IgD-negative memory B cell (primary cell): Measurements from ENCODE around the gene EXOC3. TPM values are rescaled to one million over a fixed set of nuclear protein-coding genes. Genes with fewer than 3 reads are reported as not detected.
"Not testable (repeated sequence)": the region's sequence is repeated elsewhere in the genome, so short reads cannot be mapped to it uniquely, and the experiment has no call there.

Source experiments
- H3K27ac Mint-ChIP-seq, 3 donors: one replicate each; pipeline ENCODE4 v1.8.0; 2020 to 2022; ENCODE audit warnings: mild to moderate bottlenecking in 3 of 3, mixed read lengths in 3 of 3, moderate library complexity in 1 of 3
- H3K27me3 Mint-ChIP-seq: one replicate; pipeline ENCODE4 v1.8.0; 2021; ENCODE audit warnings: mixed read lengths
- H3K36me3 Mint-ChIP-seq: one replicate; pipeline ENCODE4 v1.8.0; 2020; ENCODE audit warnings: mild to moderate bottlenecking, mixed read lengths
- H3K4me1 Mint-ChIP-seq, 3 donors: one replicate each; pipeline ENCODE4 v1.8.0; 2020 to 2022; ENCODE audit warnings: mixed read lengths in 3 of 3, mild to moderate bottlenecking in 1 of 3
- H3K4me3 Mint-ChIP-seq, 4 donors: one replicate each; pipeline ENCODE4 v1.8.0; 2020 to 2022; ENCODE audit warnings: mild to moderate bottlenecking in 4 of 4, mixed read lengths in 4 of 4, moderate library complexity in 3 of 4
- H3K9me3 Mint-ChIP-seq, 3 donors: one replicate each; pipeline ENCODE4 v1.8.0; 2020 to 2021; ENCODE audit warnings: mixed read lengths in 3 of 3, mild to moderate bottlenecking in 1 of 3
- polyA plus RNA-seq: library from polyadenylated mRNA; unstranded; fragments of 300-500 nt; fragmentation: Illumina TruSeq; gene quantifications from one replicate; pipeline ENCODE4 v1.2.3, GENCODE V29; 2021

Gene EXOC3
- polyA plus RNA-seq, 1 donor from 2014 or later: 25.8 TPM

DNA sequence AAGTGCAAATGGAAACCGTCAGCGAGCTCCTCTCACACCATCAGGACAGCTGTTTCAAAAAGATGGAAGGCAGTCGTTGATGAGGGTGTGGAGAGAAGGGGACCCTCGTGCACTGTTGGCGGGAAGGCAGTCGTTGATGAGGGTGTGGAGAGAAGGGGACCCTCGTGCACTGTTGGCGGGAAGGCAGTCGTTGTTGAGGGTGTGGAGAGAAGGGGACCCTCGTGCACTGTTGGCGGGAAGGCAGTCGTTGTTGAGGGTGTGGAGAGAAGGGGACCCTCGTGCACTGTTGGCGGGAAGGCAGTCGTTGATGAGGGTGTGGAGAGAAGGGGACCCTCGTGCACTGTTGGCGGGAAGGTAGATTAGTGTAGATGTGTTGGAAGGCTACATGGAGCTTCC, 40.8 kb upstream of the EXOC3 start:
- H3K9me3 Mint-ChIP-seq, H3K36me3 Mint-ChIP-seq: not testable (repeated sequence)
- Mint-ChIP-seq H3K4me1 (peaks cover 19 to 22% (median 21%) of the 10 kb centered on the region in 3 donors), H3K27ac (peak overlapping the region in 2 of 3 donors; percentile 1 to 11), H3K27me3 (peaks cover 40% of the 10 kb centered on the region), H3K4me3 (peak overlapping the region in 2 of 4 donors; percentile 79 to 83)

DNA sequence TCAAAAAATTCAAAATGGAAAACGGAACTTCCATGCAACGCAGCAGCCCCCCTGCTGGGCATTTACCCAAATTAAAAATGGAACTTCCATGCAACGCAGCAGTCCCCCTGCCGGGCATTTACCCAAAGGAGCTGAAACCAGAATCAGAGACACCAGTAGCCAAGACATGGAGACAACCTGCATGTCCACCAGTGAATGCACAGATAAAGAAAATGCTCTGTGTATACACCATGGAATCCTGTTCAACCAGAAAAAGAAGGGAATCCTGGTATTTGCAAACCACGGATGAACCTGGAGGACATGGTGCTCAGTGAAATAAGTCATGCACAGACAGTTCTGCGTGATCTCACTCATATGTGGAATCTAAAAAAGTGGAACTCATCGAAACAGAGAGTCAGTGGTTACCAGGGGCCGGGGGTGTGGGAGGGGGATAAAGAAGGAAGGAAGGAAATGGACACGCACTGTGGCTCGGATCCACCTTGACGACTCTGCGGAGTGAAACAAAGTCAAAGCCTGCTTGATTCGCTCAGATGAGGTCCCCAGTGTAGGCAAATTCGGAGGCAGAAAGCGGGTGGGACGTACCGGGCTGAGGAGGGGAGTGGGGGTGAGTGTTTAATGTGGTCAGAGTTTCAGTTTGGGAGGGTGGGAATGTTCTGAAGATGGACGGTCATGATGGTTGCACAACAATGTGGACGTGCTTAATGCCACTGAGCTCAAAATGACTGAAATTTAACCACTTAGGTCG, 40.2 kb upstream of the EXOC3 start:
- peaks cover 19 to 22% (median 21%) of the 10 kb centered on the region in 3 donors for H3K4me1 Mint-ChIP-seq
- H3K27ac Mint-ChIP-seq: peak overlapping the region in 1 of 3 donors; percentile 11
- H3K27me3 Mint-ChIP-seq: peaks cover 40% of the 10 kb centered on the region
- no peaks in the 10 kb centered on the region for H3K36me3 Mint-ChIP-seq
- H3K4me3 Mint-ChIP-seq: peak overlapping the region in 2 of 4 donors; percentile 79 to 83
- H3K9me3 Mint-ChIP-seq: peaks cover 0 to 6% (median 0%) of the 10 kb centered on the region in 3 donors

DNA sequence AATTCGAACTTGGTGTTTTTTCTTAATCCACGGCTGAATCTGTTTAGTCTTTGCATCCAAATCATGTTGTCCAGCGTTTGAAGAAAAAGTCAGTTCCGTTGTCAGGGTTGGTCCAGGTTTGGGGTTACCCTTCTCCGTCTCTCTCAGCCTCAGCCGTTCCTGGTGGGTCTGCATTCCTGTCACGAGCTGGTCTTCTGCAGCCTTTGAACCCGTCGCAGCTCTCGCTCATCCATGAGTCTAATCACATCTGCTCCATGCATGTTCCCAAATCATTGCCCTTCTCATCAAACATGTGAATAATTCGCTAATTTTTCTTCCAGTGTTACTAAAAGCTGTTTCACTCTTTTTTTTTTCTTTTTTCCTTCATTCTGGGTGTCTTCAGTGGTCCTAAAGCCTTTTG, 39.0 kb upstream of the EXOC3 start:
- H3K36me3 Mint-ChIP-seq: peaks cover 3% of the 10 kb centered on the region
- H3K27ac Mint-ChIP-seq: no peak overlapping the region

DNA sequence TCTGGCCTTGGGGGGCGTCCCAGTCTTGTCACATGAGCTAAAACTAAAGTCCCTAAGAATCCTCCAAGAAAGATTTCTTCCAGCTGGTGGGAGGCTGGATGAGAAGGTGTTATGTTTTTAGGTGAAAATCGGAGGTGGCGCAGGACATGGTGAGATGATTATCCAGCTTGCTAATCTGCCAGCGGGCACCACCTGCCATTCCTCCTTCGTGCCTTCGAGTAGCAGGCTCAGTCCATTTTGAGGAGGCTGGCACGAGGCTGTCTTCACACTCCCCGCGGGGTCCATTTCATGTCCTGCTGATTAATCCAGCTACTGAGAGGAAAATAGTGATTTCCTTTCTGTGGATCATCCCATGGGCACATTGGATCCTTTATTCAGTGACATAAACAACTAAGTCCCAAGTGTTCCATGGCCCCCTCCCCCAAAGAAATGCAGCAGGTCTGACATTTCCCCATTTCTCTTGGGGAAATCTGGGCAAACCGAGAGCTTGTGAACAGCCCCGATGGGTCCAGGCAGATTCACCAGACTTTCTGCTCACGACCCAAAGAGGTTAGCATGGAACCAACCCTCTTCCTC, 38.2 kb upstream of the EXOC3 start:
- H3K4me1 Mint-ChIP-seq: peaks cover 17 to 21% (median 18%) of the 10 kb centered on the region in 3 donors
- peaks cover 0 to 6% (median 0%) of the 10 kb centered on the region in 3 donors for H3K9me3 Mint-ChIP-seq
- no peak overlapping the region for H3K4me3 Mint-ChIP-seq
- no peak overlapping the region for H3K27ac Mint-ChIP-seq
- H3K27me3 Mint-ChIP-seq: peaks cover 45% of the 10 kb centered on the region
- peaks cover 3% of the 10 kb centered on the region for H3K36me3 Mint-ChIP-seq

More for the DNA sequence above, 39.0 kb upstream of the EXOC3 start:
- peaks cover 0 to 6% (median 0%) of the 10 kb centered on the region in 3 donors for H3K9me3 Mint-ChIP-seq
- H3K4me1 Mint-ChIP-seq: peaks cover 19 to 22% (median 21%) of the 10 kb centered on the region in 3 donors
- H3K27me3 Mint-ChIP-seq: peaks cover 40% of the 10 kb centered on the region
- peak overlapping the region in 1 of 4 donors; percentile 89 for H3K4me3 Mint-ChIP-seq

DNA sequence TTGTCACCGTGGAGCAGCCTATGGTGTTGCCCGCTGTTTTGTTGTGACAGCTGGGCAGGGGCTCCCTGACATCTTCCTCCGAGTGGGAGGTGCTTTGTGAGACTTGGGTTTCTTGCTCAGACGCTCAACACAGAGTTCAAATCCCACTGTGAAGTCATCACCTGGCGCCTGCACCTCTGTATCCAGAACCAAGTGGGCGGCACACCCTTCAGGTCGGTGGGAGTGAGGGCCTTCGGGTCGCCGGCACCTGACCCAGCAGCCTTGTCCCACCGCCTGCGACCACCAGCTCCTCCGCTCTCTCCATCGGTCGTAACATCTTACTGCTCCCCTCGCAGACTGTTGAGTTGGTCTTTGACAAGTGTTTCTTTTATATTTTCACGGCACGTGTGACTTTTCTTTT, 37.6 kb upstream of the EXOC3 start:
- Mint-ChIP-seq H3K27me3 (peaks cover 41% of the 10 kb centered on the region), H3K9me3 (peaks cover 0 to 6% (median 0%) of the 10 kb centered on the region in 3 donors), H3K36me3 (peaks cover 3% of the 10 kb centered on the region), H3K27ac (no peak overlapping the region), H3K4me3 (peak overlapping the region in 1 of 4 donors; percentile 84), H3K4me1 (peaks cover 13 to 15% (median 13%) of the 10 kb centered on the region in 3 donors)

DNA sequence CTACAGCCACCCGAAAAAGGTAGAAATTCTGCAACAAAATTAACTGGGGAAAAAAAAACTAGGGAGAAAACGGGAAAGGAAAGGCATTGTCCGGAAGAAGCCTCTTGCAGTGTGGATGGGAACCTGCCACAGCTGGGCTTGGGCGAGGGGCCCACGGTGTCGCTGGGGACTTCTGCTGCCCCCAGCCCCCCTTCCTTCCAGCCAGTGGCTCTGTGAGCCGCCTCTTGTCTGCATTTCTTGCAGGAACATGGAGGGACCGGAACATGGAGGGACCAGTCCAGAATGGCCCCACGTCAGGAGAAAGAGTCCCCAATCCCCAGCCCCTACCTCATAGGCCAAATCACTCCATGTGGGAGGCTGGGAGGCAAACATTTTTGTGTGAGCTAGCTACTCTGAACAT, 36.9 kb upstream of the EXOC3 start:
- Mint-ChIP-seq H3K4me3 (no peak overlapping the region), H3K4me1 (peaks cover 11 to 13% (median 11%) of the 10 kb centered on the region in 3 donors), H3K9me3 (peaks cover 0 to 6% (median 0%) of the 10 kb centered on the region in 3 donors), H3K36me3 (peaks cover 3% of the 10 kb centered on the region), H3K27me3 (peaks cover 41% of the 10 kb centered on the region), H3K27ac (no peak overlapping the region)

DNA sequence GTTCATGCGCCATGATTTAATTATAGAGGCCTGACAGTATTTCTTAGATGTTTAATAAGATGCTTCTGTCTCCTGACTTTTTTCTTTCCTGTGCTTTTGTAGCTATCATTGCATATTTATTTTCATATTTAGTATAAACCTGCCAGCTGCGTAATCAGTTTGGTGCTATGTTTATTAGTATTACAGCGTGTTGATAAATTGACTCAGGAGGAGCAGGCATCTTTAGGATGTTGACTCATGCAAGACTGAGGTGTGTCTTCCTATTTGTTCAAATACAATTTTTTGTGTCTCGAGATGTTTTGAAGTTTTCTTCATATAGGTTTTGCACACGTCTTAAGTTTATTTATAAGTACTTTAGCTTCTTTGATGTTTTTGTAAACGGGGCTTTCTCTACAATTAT, 35.9 kb upstream of the EXOC3 start:
- no peak overlapping the region for H3K4me3 Mint-ChIP-seq
- peaks cover 3% of the 10 kb centered on the region for H3K36me3 Mint-ChIP-seq
- no peak overlapping the region for H3K27ac Mint-ChIP-seq
- peaks cover 7 to 13% (median 11%) of the 10 kb centered on the region in 3 donors for H3K4me1 Mint-ChIP-seq
- peaks cover 0 to 3% (median 0%) of the 10 kb centered on the region in 3 donors for H3K9me3 Mint-ChIP-seq
- peaks cover 42% of the 10 kb centered on the region for H3K27me3 Mint-ChIP-seq

DNA sequence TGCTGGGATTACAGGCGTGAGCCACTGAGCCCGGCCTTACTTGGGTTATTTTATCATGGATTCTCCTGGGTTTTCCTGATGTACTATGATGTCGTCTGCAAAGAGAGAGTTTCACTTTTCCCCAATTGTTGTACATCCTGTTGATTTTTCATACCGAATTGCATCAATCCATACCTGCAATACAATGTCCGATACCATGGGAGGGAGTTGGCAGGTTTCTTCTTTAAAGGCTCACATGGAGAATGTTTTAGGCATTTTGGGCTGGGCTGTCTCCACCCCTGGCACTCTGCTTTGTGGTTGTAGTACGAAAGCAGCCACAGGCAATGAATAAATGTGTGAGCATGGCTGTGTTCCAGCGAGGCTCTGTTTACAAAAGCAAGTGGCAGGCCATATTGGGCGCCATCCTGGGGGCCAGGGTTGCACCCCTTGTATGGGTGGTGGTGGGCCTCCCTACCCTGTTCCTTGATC, 35.1 kb upstream of the EXOC3 start:
- Mint-ChIP-seq H3K36me3 (peaks cover 3% of the 10 kb centered on the region), H3K4me3 (no peak overlapping the region), H3K9me3 (peaks cover 0 to 3% (median 0%) of the 10 kb centered on the region in 3 donors), H3K27ac (no peak overlapping the region), H3K4me1 (peaks cover 3 to 9% (median 7%) of the 10 kb centered on the region in 3 donors), H3K27me3 (peaks cover 41% of the 10 kb centered on the region)

DNA sequence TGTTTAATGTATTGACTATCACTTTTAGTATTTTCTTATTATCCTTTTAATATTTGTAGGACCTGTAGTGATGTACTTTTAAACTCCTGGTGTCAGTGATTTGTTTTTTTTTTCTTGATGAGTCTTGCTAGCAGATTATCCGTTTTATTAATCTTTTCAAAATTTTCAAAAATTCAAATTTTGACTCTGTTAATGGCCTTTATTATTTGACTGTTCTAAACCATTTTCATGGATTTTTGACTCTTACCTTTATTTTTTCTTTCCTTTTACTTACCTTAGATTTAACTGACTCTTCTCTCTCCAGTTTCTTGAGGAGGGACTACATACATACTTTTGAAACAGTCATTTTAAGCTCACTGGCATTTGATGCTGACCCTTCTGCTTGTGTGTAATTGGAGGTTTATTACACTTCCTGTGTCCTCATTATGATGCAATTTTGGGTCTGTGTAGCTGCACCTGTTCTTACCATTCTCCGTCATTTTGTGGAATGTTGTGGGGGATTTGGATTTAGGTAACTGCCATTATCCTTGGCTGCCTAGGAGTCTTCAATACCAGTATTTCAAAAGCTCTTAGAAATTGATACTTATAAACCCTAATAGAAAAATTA, 32.0 kb upstream of the EXOC3 start:
- no peak overlapping the region for H3K27ac Mint-ChIP-seq
- H3K4me3 Mint-ChIP-seq: no peak overlapping the region
- peaks cover 3% of the 10 kb centered on the region for H3K36me3 Mint-ChIP-seq
- H3K9me3 Mint-ChIP-seq: no peaks in the 10 kb centered on the region
- H3K4me1 Mint-ChIP-seq: no peaks in the 10 kb centered on the region
- peaks cover 19% of the 10 kb centered on the region for H3K27me3 Mint-ChIP-seq

DNA sequence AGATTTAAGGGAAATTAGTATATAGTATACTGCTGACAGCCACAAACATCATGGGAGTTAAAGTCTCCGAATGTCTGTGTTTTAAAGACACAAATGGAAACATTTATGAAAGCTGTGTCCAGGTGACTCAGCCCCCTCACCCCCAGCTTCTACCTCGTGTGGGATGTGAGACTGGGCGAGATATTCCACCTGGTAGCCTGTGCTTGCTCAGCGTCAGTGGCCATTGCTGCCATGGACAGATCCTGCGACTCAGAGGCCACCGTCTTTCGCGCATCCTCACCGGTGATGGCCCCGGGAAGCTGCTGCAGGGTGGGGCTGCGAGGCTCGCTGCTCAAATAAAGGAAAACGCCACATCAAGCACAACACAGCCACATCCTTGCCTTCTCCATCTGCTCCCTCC, 31.2 kb upstream of the EXOC3 start:
- Mint-ChIP-seq H3K36me3 (peaks cover 3% of the 10 kb centered on the region), H3K9me3 (no peaks in the 10 kb centered on the region), H3K4me3 (no peak overlapping the region), H3K27ac (no peak overlapping the region), H3K27me3 (peaks cover 19% of the 10 kb centered on the region), H3K4me1 (no peaks in the 10 kb centered on the region)

DNA sequence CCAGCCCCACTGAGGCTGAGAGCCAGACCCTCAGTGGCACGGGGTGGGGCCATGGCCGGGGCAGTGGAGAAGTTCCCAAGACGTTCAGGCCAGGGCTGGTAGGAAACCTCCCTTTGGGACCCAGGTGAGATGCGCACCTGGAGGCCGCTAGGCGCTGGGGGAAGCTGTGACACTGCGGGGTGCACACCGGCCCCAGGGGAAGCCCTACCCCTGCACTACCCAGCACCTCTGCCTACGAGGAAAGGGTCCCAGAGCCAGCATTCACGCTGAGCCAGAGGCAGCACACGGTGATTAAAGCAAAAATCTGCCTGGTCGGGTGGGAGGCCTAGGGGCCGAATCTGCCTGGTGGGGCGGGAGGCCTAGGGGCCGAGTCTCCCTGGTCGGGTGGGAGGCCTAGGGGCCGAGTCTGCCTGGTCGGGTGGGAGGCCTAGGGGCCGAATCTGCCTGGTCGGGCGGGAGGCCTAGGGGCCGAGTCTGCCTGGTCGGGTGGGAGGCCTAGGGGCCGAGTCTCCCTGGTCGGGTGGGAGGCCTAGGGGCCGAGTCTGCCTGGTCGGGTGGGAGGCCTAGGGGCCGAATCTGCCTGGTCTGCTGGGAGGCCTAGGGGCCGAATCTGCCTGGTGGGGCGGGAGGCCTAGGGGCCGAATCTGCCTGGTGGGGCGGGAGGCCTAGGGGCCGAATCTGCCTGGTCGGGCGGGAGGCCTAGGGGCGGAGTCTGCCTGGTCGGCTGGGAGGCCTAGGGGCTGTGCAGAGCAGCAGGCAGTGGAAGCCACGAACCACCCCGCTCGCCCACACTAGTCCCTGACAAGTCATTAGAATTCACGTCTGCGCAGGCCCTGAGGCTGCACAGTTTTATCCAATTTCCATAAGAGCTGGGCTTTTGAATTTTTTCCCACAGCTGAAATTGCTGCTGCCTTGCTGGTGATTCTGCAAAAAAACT, 27.7 kb upstream of the EXOC3 start:
- not testable (repeated sequence) for H3K9me3 Mint-ChIP-seq, H3K36me3 Mint-ChIP-seq, H3K27ac Mint-ChIP-seq, H3K4me1 Mint-ChIP-seq, H3K4me3 Mint-ChIP-seq
- peaks cover 13% of the 10 kb centered on the region for H3K27me3 Mint-ChIP-seq

DNA sequence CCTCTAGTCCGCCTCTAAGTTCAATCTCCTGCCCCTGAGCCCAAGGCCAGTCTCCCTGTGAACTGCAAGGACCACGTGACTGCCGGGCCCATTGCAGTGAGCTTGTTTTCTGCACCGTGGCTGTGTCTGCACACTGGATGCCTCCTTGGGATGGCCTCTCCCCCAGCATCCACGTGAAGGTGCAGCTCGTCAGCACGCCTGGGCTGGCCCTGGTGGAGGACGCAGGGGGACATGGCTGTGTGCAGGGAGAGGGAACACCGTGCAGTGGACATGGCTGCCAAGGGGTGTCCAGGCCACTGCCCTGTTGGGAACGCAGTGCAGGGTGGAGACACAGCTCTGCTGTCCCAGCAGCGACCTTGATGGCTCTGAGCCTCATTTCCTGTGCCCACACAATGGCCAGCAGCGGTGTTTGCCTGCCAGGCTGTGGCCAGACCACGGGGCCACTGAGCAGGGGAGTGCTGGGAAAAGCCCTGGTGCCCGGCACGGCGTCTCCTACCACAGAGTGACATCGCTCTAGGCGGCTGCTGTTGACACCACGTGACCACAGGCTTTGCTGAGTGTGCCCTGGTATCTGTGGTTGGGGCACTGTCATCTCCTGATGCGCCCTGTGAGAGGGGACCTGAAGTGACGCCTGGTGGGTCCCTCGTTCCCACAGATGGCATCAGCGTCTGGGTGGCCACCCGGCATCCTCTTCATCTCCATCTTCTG, 26.9 kb upstream of the EXOC3 start:
- H3K36me3 Mint-ChIP-seq: no peaks in the 10 kb centered on the region
- no peak overlapping the region for H3K27ac Mint-ChIP-seq
- no peaks in the 10 kb centered on the region for H3K9me3 Mint-ChIP-seq
- H3K27me3 Mint-ChIP-seq: peaks cover 10% of the 10 kb centered on the region
- no peak overlapping the region for H3K4me3 Mint-ChIP-seq
- H3K4me1 Mint-ChIP-seq: no peaks in the 10 kb centered on the region

DNA sequence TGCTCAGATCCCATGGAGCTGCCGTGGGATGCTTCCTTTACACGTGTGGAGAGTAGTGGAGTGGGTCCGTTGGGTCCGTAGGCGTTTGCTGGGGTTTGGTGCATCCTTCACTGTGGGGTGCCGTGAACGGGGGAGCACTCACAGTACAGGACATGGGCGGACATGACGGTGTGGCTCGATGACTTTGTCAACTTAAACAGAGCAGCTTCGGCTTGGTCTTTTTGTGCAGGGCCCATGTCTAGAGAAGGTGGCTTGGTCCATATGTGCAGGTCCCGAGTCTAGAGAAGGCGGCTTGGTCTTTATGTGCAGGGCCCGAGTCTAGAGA, 26.4 kb upstream of the EXOC3 start:
- H3K27ac Mint-ChIP-seq: no peak overlapping the region

More for the DNA sequence above, 26.4 kb upstream of the EXOC3 start:
- Mint-ChIP-seq H3K4me3 (no peak overlapping the region), H3K4me1 (no peaks in the 10 kb centered on the region), H3K27me3 (peaks cover 7% of the 10 kb centered on the region), H3K36me3 (no peaks in the 10 kb centered on the region), H3K9me3 (no peaks in the 10 kb centered on the region)
